Lower leg skin (tissue), 4 donors: ENCODE results near the gene FAM53B. TPM values are rescaled to one million over a fixed set of nuclear protein-coding genes. Genes with fewer than 3 reads are reported as not detected.

Experiments
- DNase-seq, 2 donors: peaks; one replicate each; pipeline ENCODE4 v3.0.0-alpha.2; 2019; ENCODE audit warnings: low spot score in 2 of 2
- H3K4me3 ChIP-seq: fragments of 200-600 bp; sonication (generic); 2 replicates; pipeline ENCODE4 v1.5.1; 2017; ENCODE audit warnings: mild to moderate bottlenecking, low read depth; ENCODE audit not compliant: poor library complexity, severe bottlenecking
- CTCF ChIP-seq, 3 donors: fragments of 450-650 bp; IDR thresholded peaks; one replicate each; pipeline ENCODE4 v1.5.1; 2016; ENCODE audit warnings: antibody characterized with exemption in 3 of 3, mild to moderate bottlenecking in 3 of 3, moderate library complexity in 2 of 3
- POLR2A ChIP-seq, 2 donors: fragments of 450-650 bp; IDR thresholded peaks; one replicate each; pipeline ENCODE4 v1.6.1; 2016 to 2017; ENCODE audit warnings: antibody characterized with exemption in 2 of 2, mild to moderate bottlenecking in 1 of 2, moderate library complexity in 1 of 2
- WGBS, 2 donors: methylation state at CpG; one replicate each; pipeline ENCODE4 v1.1.5; 2018; 5-methylcytosine and 5-hydroxymethylcytosine counted together
- intact Hi-C: fragments of 100-400 bp; cut with DNase I; formaldehyde crosslinking; loops from one replicate; pipeline ENCODE4 v1.15.0; 2023; ENCODE audit warnings: low total_unique reads
- total RNA-seq, 4 donors: library from RNA; depleted of rRNA; stranded (reverse); fragments of >200 nt; gene quantifications; one replicate each; pipeline ENCODE4 v1.1.0, GENCODE V29; 2016

The FAM53B gene
- total RNA-seq, 4 donors from 2014 or later, result 41.5 to 69.1 (median 58.2) TPM

DNA sequence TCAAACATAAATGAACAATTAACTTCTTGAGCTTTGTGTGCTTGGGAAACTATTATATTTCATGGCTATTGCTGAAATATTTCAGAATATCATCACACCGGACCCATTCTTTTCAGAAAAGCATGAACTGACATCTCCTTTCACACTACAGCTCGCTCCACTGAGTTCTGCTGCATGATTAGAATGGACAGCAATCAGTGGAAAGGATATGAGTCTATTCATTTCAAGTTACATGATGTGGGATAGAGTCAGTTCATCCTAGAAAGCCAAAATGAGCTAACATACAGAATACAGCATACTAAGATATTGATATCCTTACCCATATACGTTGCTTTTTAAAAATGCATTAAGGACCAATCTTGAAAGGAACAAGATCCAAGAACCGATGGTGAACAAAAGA lies 1.1 kb upstream of the FAM53B start:
- DNase-seq, result no peak
- TF ChIP-seq CTCF (IDR thresholded peaks at IDR 0.05), result no peak
- no peak for TF ChIP-seq POLR2A (IDR thresholded peaks at IDR 0.05)
- H3K4me3 ChIP-seq, result no peak overlapping the region
- 45 to 49% methylated on average over 4 of the region's 4 CpGs for WGBS, 2 donors
- intact Hi-C loops, result no loop called here

- TF ChIP-seq CTCF (IDR thresholded peaks at IDR 0.05) (no peak), POLR2A (IDR thresholded peaks at IDR 0.05) (no peak)
- H3K4me3 ChIP-seq, result peak overlapping the region; percentile 72
- intact Hi-C loops, result loop anchor here (2.0 kb wide), 1 partner anchor 205 kb away; no protein-coding TSS in a partner anchor
- peak in 1 of 2 donors; percentile 90 for DNase-seq
- 1% methylated on average over 78 to 79 of the region's 101 CpGs for WGBS, 2 donors
These were observed 732 bp downstream of the FAM53B start for GRCh38 chr10:124743191-124744101.

DNA sequence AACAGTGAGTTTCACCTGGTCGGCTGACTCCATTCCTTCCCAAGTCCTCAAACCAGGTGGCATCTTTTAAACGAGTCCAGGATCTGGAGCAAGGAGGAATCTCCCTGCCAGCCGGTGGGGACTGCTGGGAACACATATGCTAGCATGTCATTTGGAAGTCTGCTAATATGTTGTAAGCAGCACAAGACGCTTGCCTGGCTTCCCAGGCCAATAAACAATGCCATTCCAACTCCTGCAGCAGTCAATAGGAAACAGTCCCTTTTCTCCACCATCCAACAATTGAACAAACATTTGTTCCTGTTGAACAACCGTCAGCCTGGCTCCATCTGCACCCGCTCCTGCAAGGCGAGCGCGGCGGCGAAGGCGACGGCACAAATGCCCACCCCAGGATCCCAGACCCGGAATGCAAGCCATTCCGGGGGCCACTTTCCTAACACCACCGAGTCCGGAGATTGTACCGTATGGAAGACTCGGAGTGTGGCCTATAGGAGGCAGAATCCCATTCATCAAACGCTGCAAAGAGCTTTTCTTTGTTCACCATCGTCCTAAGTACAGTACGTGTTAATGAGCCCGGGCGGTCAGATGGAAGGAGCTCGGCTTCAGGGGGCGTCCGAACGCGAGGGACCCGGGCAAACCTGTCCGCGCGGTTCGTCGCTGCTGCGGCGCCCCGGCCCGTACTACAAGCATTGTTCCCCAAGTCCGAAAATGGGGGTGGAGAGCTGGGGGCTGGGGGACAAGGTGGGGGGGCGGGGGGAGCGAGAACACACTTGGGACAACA lies 1.6 kb downstream of the FAM53B start:
- WGBS, 2 donors, result 1 to 3% methylated on average over 27 to 38 of the region's 42 CpGs
- TF ChIP-seq CTCF (IDR thresholded peaks at IDR 0.05), result no peak
- TF ChIP-seq POLR2A (IDR thresholded peaks at IDR 0.05), result no peak
- intact Hi-C loops, result loop anchor here (2.0 kb wide), 1 partner anchor 204 kb away; no protein-coding TSS in a partner anchor
- DNase-seq, result peak in 1 of 2 donors; percentile 90
- H3K4me3 ChIP-seq, result peak overlapping the region; percentile 72

- H3K4me3 ChIP-seq, result no peak overlapping the region
- peak in 1 of 2 donors; percentile 82 for DNase-seq
- 32 to 40% methylated on average over 9 of the region's 9 CpGs for WGBS, 2 donors
- no peak for TF ChIP-seq POLR2A (IDR thresholded peaks at IDR 0.05)
- TF ChIP-seq CTCF (IDR thresholded peaks at IDR 0.05), result no peak
- intact Hi-C loops, result loop anchor here (2.0 kb wide), 1 partner anchor 203 kb away; no protein-coding TSS in a partner anchor
These were observed 2.2 kb downstream of the FAM53B start for GRCh38 chr10:124741922-124742412.

DNA sequence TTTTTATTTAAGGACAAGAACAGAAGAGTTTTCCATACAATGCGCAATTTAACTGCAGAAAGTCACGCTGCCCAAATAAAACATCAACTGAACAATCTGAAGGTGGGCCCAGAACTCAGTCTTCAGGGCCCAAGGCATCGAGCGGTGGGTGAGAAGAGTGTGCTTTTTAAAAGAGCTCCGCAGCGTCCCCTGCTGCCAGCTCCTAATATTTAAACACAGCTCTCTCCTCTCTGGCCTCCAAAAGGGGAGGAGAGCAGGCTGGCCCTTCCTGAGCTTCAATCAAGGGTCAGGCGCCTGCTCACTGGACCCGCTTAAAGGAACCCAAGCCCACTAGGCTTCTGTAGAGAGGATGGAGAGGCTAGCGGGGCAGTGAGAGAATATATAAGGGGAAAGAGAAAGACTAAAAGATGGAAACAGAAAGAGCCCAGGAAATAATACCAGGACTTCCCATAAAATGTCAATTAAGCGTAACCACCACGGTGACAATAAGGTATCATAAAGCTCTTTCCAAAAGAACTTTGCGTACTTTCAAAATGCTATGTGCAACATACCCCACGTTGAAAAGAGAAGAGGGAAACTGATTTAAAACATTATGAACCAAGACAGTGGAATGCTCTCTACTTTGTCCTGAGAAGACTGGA lies 2.8 kb downstream of the FAM53B start:
- no peak overlapping the region for H3K4me3 ChIP-seq
- WGBS, 2 donors, result 15 to 18% methylated on average over 13 of the region's 13 CpGs
- TF ChIP-seq CTCF (IDR thresholded peaks at IDR 0.05) (peak in 1 of 3 donors; percentile 92), POLR2A (IDR thresholded peaks at IDR 0.05) (no peak)
- intact Hi-C loops, result no loop called here
- peak; percentile 83 to 95 for DNase-seq
